HL-60/S4 (cell line): ENCODE measurements around the gene XRCC5.
"Not testable (repeated sequence)": the region's sequence is repeated elsewhere in the genome, so short reads cannot be mapped to it uniquely, and the experiment has no call there.

Experiments used
- in situ Hi-C: fragments of 300-500 bp; cut with MboI; formaldehyde crosslinking; loops from 2 replicates; pipeline ENCODE4 v1.14.3; 2022; ENCODE audit warnings: low sequenced_read_pairs

XRCC5 gene

DNA sequence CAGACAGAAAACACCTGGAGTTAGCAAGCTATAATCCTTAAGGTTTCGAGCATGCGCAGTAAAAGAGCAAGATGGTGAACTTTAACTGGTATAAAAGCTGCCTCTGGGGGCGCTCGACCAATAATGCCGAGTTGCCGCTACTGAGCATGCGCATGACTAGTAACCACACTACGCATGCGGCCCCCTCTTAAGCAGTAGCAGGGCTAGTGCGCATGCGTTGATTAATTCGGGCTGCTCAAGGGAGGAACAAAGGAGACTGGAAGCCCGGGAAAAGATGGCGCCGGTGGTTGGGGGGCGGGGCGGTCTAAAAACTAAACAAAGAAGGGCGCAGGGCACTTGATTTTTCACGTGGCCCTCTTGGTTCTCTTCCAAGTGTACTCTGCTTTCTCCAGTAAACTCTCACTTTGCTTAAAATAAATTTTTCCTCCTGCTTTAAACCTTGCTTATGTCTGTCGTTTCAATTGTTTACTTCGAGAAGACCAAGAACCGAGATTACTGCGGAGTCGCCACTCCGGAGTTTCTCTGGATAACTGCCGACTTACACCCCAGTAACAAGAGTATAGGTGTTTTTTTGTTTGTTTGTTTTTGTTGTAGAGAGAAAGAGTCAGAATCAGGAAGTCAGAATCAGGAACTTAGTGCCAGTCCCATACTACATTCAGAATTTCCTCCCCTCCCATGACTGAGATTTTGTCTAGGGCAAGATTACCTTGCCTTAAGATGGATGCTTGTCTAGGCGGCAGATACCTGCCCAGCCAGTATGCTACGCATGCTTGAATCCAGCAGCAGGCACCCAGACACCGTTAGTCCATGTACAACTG lies 5.8 kb downstream of the XRCC5 start:
- in situ Hi-C loops = no loop called here

DNA sequence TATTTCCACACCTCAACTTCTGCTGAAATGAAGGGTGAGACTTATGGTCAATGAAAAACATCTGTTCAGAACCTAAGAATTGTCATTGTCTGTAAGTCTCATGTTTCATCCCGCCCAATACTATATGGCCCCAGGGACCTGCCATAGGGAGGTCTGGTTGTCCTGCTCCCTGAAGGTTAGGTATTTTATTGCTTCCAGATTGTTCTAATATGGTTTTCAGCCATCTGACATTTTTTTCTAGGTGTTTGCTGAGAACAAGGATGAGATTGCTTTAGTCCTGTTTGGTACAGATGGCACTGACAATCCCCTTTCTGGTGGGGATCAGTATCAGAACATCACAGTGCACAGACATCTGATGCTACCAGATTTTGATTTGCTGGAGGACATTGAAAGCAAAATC lies 7.3 kb downstream of the XRCC5 start:
- in situ Hi-C loops = no loop called here

DNA sequence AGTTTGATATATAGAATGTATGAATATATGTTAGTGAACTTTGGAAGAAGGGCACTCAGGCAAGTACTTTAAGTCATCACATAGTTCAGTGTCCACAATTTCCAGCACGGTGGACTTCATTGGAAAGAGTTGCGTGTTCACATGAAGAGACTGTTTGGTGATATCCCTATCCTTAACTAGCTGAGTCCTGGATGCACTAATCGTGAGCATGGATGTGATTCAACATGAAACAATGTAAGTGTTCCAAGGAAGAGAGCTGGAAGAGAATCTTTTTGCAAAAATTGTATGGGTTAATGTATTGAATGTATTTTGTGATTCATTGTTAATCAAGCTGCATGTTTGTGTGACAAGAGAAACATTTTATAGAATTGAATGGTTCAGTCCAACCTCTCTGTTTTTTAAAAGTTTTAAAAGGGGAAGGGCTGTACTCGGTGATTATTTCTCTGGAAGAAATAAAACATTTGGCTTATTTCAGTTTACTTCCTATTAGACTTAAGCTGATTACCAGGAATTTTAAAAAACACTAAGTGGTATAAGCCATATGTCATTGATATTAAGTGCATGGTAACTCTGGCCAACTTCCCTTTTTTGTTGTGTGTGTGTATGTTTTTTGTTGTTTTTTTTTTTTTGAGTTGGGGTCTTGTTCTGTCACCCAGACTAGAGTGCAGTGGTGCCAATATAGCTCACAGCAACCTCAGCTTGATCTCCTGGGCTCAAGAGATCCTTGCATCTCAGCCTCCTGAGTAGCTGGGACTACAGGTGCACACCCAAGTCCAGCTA lies 8.6 kb downstream of the XRCC5 start:
- in situ Hi-C loops = no loop called here

- in situ Hi-C loops = no loop called here
These were observed 9.3 kb downstream of the XRCC5 start for GRCh38 chr2:216118474-216118873.

GRCh38 chr2:216119146-216119545 lies 10.0 kb downstream of the XRCC5 start:
- in situ Hi-C loops = no loop called here

- in situ Hi-C loops = no loop called here
These were observed 10.8 kb downstream of the XRCC5 start for GRCh38 chr2:216119986-216120385.

GRCh38 chr2:216121255-216121654 lies 12.1 kb downstream of the XRCC5 start:
- in situ Hi-C loops = no loop called here

DNA sequence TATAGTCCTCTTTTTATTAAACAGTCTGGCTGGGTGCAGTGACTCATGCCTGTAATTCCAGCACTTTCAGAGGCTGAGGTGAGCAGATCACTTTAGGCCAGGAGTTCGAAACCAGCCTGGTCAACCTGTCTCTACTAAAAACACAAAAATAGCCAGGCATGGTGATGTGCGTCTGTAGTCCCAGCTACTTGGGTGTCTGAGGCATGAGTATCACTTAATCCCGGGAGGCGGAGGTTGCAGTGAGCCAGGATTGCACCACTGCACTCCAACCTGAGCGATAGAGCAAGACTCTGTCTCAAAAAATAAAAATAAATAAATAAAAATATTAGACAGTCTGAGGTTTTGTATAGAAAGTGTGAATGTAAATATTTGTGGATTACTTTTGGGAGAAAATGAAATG lies 17.8 kb downstream of the XRCC5 start:
- in situ Hi-C loops = no loop called here

DNA sequence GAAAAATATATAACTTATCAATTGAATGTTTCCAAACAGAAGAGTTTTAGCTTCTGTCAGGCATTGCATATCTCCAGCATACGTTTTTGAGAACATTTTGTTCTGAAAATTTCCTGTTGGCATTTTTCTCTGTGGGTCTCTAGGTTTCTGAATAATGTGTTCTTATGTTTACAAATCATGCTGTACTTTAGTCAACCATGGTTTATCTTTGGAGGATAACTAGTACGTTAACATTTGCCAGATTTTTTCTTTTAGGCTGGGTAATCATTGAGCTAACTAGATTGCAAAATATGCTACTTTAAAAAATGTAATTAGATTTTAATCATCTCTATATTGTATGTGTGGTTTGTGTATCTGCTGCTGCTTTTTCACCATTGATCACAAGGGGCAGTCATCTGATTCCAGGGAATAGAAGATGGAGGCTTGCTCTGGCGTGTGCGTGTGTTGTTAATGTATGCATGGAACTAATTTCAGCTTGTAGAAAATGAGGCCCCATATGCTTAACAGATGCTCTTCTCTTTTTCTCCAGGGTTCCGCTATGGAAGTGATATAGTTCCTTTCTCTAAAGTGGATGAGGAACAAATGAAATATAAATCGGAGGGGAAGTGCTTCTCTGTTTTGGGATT lies 21.3 kb downstream of the XRCC5 start:
- in situ Hi-C loops = no loop called here

DNA sequence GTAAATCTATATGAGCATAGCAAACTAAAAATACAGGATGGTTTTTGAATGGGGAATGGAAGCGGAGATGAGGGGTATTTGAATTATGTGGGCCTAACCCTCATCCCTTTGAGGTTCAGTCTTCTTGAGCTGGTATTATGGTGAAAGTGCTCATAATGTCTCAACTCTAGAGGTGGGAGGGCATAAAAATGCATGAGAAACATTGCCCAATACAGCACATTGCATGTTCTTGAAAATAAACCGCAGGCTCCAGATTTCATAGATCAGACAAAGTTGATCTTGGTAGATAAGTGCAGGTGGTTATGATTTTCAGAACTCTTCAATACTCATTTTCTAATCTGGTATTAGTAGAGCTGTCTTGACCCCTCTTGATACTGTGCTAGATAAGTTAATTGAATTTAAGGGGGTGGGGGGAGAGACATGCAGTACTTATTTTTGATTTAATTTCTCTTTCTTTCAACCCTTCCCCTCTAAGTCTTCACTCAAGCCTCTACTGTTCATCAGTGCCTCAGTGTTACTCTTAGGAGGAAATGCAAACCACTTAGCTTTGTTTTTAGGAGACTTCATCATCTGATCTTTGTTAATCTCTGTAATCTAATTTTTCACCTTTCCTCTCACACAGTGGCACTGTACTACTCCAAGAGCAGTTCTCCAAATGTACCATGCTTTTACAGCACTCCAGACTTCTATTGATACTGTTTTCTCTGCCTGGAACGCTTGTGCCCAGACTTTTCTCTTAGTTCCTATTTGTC lies 22.2 kb downstream of the XRCC5 start:
- in situ Hi-C loops = no loop called here

GRCh38 chr2:216132585-216132984 lies 23.4 kb downstream of the XRCC5 start:
- in situ Hi-C loops = no loop called here

- in situ Hi-C loops = no loop called here
These were observed 24.2 kb downstream of the XRCC5 start for GRCh38 chr2:216133397-216133796.

DNA sequence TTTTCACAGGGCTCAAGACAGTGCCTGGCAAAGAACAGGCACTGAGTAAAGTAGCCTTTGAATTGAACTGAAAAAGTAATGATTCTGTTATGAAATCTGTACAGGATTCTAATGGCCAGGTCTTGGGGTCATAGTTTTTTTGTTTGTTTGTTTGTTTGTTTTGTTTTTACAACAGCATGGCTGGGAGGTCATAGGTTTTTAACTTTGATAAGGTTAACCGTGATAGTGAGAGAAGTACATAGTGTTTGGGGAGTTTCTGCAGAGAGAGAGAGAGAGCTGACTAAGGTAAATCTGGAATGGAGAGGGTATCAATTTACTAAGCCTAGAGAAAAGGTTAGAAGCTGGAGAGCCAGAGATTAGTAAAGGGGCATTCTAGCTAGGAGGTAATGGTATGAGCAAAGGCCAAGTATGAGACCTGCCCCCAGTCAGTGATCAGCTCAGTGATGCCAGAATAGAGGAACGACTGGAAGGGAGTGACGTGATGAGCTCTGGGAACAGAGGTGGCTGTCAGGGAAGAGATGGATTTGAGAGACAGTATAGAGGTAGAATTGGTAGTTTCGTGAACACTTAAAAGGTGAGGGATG lies 25.9 kb downstream of the XRCC5 start:
- in situ Hi-C loops = no loop called here

- in situ Hi-C loops = no loop called here
These were observed 30.7 kb downstream of the XRCC5 start for GRCh38 chr2:216139884-216140283.

GRCh38 chr2:216141516-216141915 lies 32.4 kb downstream of the XRCC5 start:
- in situ Hi-C loops = not testable (repeated sequence)

GRCh38 chr2:216142540-216142939 lies 33.4 kb downstream of the XRCC5 start:
- in situ Hi-C loops = no loop called here

DNA sequence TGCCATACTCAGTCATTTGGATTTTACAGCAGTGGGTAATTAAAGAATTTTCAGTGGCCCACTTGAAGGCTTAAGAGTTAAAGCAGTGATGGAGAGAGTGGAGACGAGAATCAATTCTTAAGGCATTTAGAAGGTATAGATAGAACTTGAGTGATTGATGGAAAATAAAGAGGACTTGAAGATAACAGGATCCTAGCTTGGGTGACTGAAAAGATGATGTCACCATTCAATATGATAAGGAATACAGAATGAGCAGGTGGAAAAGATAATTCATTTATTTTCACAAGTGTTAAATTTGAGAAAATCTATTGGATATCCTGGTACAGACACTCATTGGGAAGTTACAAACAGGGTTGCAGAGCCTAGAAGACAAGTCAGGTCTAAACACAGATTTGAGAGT lies 35.2 kb downstream of the XRCC5 start:
- in situ Hi-C loops = no loop called here

GRCh38 chr2:216144857-216145256 lies 35.7 kb downstream of the XRCC5 start:
- in situ Hi-C loops = no loop called here

GRCh38 chr2:216146573-216146972 lies 37.4 kb downstream of the XRCC5 start:
- in situ Hi-C loops = no loop called here

DNA sequence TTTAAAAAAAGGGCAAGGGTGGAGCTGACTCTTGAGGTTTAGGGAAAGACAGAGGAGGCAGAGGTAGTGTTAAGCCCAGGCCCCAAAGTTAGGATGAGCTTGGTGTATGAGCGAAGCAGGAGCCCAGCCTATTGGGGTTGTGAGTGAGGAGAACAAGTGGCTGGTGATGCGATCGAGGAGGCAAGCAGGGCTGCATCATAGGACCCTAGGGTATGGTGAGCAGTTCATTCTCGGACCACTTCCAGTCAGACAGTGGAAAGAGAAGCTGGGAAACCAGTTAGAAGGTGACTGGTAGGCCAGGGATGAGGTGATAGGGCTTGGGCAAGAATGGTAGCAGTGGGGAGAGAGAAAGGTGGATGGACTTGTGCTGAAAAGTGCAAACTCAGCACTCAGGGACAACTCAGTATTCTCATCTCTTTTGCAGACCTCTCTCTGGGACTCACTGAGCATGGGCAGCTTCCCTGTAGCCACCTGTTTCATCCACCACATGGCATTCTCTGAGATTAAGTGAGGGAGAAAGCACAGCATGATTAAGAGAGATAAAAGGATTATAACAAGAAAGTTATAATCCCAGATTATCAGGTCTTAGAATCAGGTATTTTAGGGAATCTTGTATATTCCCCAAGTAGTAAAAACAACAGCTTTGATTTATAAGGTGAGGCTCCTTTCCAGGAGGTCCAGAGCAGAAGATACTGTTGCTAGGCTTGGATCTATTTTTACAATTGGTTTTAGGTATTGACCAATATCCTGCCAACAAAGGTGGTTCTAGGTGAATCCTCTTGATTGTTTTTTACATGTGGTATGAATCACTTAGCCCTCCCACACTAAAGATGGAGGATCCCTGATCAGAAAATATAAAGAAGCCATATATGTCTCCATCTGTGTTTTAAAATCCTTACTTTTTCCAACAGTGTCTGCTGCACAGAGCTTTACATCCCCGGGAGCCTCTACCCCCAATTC lies 38.3 kb downstream of the XRCC5 start:
- in situ Hi-C loops = no loop called here
